ENCODE measurements around the gene PLAGL2. TPM values are rescaled to one million over a fixed set of nuclear protein-coding genes. Genes with fewer than 3 reads are reported as not detected.

PLAGL2 gene
- total RNA-seq, 6 donors from 2014 or later: 11.4 to 17.1 (median 14.1) TPM

GRCh38 chr20:32227744-32228688 lies 20.5 kb upstream of the PLAGL2 start:
- H3K36me3 ChIP-seq: peaks cover 3 to 61% (median 22%) of the 10 kb centered on the region in 4 donors
- H3K4me3 ChIP-seq: no peak overlapping the region
- H3K27ac ChIP-seq: peak overlapping the region; percentile 5 to 79 (median 52)
- ATAC-seq (ENCODE audit: low FRiP score in 2 of 2) (peak; percentile 50 to 58), DNase-seq (peak in 1 of 2 donors; percentile 56)
- peaks cover 20 to 30% (median 22%) of the 10 kb centered on the region in 4 donors for H3K4me1 ChIP-seq
- H3K27me3 ChIP-seq: no peaks in the 10 kb centered on the region
- 46 to 51% methylated on average over 15 to 22 of the region's 22 CpGs for WGBS, 2 donors
- TF ChIP-seq POLR2A (IDR thresholded peaks at IDR 0.05) (no peak), EP300 (IDR thresholded peaks at IDR 0.05) (no peak), CTCF (IDR thresholded peaks at IDR 0.05) (no peak), POLR2AphosphoS5 (IDR thresholded peaks at IDR 0.05) (no peak)
- H3K9me3 ChIP-seq: no peaks in the 10 kb centered on the region

- Histone ChIP-seq H3K27me3 (no peaks in the 10 kb centered on the region), H3K36me3 (peaks cover 4 to 61% (median 23%) of the 10 kb centered on the region in 4 donors), H3K27ac (peak overlapping the region; percentile 5 to 79 (median 52)), H3K9me3 (no peaks in the 10 kb centered on the region), H3K4me1 (peaks cover 15 to 27% (median 17%) of the 10 kb centered on the region in 4 donors), H3K4me3 (no peak overlapping the region)
- TF ChIP-seq EP300 (IDR thresholded peaks at IDR 0.05): no peak
- no peak for ATAC-seq (ENCODE audit: low FRiP score in 2 of 2)
- WGBS, 2 donors: 65 to 86% methylated on average over 7 of the region's 7 CpGs
- no peak for DNase-seq
Observed at GRCh38 chr20:32227306-32227705, 19.8 kb upstream of the PLAGL2 start.

GRCh38 chr20:32226391-32226790 lies 18.8 kb upstream of the PLAGL2 start:
- ATAC-seq (ENCODE audit: low FRiP score in 2 of 2) (no peak), DNase-seq (no peak)
- H3K27ac ChIP-seq: peak overlapping the region in 2 of 4 donors; percentile 73 to 79
- TF ChIP-seq POLR2A (IDR thresholded peaks at IDR 0.05) (no peak), POLR2AphosphoS5 (IDR thresholded peaks at IDR 0.05) (no peak), EP300 (IDR thresholded peaks at IDR 0.05) (no peak), CTCF (IDR thresholded peaks at IDR 0.05) (no peak)
- WGBS, 2 donors: 68 to 76% methylated on average over 1 of the region's 1 CpG
- peaks cover 4 to 62% (median 23%) of the 10 kb centered on the region in 4 donors for H3K36me3 ChIP-seq
- no peaks in the 10 kb centered on the region for H3K9me3 ChIP-seq
- no peaks in the 10 kb centered on the region for H3K27me3 ChIP-seq
- H3K4me3 ChIP-seq: no peak overlapping the region
- H3K4me1 ChIP-seq: peaks cover 13 to 19% (median 13%) of the 10 kb centered on the region in 4 donors

- WGBS, 2 donors: 89 to 91% methylated on average over 4 of the region's 4 CpGs
- Histone ChIP-seq H3K4me1 (peaks cover 13 to 19% (median 13%) of the 10 kb centered on the region in 4 donors), H3K4me3 (no peak overlapping the region), H3K9me3 (no peaks in the 10 kb centered on the region), H3K27me3 (no peaks in the 10 kb centered on the region), H3K27ac (no peak overlapping the region), H3K36me3 (peaks cover 4 to 65% (median 17%) of the 10 kb centered on the region in 4 donors)
- ATAC-seq (ENCODE audit: low FRiP score in 2 of 2): no peak
- no peak for TF ChIP-seq POLR2A (IDR thresholded peaks at IDR 0.05)
- TF ChIP-seq EP300 (IDR thresholded peaks at IDR 0.05): no peak
- no peak for TF ChIP-seq POLR2AphosphoS5 (IDR thresholded peaks at IDR 0.05)
- no peak for TF ChIP-seq CTCF (IDR thresholded peaks at IDR 0.05)
- no peak for DNase-seq
Observed at GRCh38 chr20:32224463-32224862, 16.9 kb upstream of the PLAGL2 start.

GRCh38 chr20:32218156-32218900 lies 10.8 kb upstream of the PLAGL2 start:
- TF ChIP-seq POLR2AphosphoS5 (IDR thresholded peaks at IDR 0.05) (no peak), EP300 (IDR thresholded peaks at IDR 0.05) (no peak), POLR2A (IDR thresholded peaks at IDR 0.05) (no peak), CTCF (IDR thresholded peaks at IDR 0.05) (no peak)
- H3K4me3 ChIP-seq: no peak overlapping the region
- ATAC-seq (ENCODE audit: low FRiP score in 2 of 2): no peak
- no peaks in the 10 kb centered on the region for H3K9me3 ChIP-seq
- no peak for DNase-seq
- H3K27ac ChIP-seq: no peak overlapping the region
- H3K4me1 ChIP-seq: no peaks in the 10 kb centered on the region
- H3K36me3 ChIP-seq: peaks cover 8 to 90% (median 43%) of the 10 kb centered on the region in 4 donors
- no peaks in the 10 kb centered on the region for H3K27me3 ChIP-seq
- 89 to 93% methylated on average over 5 of the region's 5 CpGs for WGBS, 2 donors

Data from upper lobe of left lung (tissue), 6 donors.